ENCODE results near the gene VAV3. TPM values are rescaled to one million over a fixed set of nuclear protein-coding genes. Genes with fewer than 3 reads are reported as not detected.

The VAV3 gene
- total RNA-seq, 2 donors from 2014 or later, result 6.9 to 7.7 TPM

- DNase-seq (ENCODE audit: low spot score), result no peak
- no peaks in the 10 kb centered on the region for H3K27me3 ChIP-seq (replicated peaks; ENCODE audit: insufficient read depth)
- no peak for TF ChIP-seq CTCF (IDR thresholded peaks at IDR 0.05)
- H3K4me1 ChIP-seq (ENCODE audit: control insufficient read depth in 1 of 2, low read depth in 2 of 2), result no peaks in the 10 kb centered on the region
- H3K4me3 ChIP-seq, result no peak overlapping the region
- H3K27ac ChIP-seq, result no peak overlapping the region
- H3K36me3 ChIP-seq, result no peaks in the 10 kb centered on the region
- no peaks in the 10 kb centered on the region for H3K9me3 ChIP-seq
- ATAC-seq (ENCODE audit: insufficient number of reproducible peaks, low FRiP score, low read depth), result no peak
These were observed 441.2 kb downstream of the VAV3 start for GRCh38 chr1:107523736-107524135.

- no peaks in the 10 kb centered on the region for H3K9me3 ChIP-seq
- H3K4me3 ChIP-seq, result no peak overlapping the region
- no peaks in the 10 kb centered on the region for H3K4me1 ChIP-seq (ENCODE audit: control insufficient read depth in 1 of 2, low read depth in 2 of 2)
- no peaks in the 10 kb centered on the region for H3K27me3 ChIP-seq (replicated peaks; ENCODE audit: insufficient read depth)
- TF ChIP-seq CTCF (IDR thresholded peaks at IDR 0.05), result no peak
- H3K36me3 ChIP-seq, result no peaks in the 10 kb centered on the region
- H3K27ac ChIP-seq, result no peak overlapping the region
- no peak for DNase-seq (ENCODE audit: low spot score)
- no peak for ATAC-seq (ENCODE audit: insufficient number of reproducible peaks, low FRiP score, low read depth)
These were observed 441.9 kb downstream of the VAV3 start for GRCh38 chr1:107523061-107523460.

Other genes starting within 250 kb of the VAV3 start
- gene SLC25A24, start 235.2 kb upstream of the VAV3 start, total RNA-seq, result 10 to 100 TPM; 25.9 to 26.0 TPM